Inflammatory macrophage treated with lipopolysaccharide for 4 hours (primary cell): ENCODE measurements around the gene MGAT3.
"Not testable (repeated sequence)": the region's sequence is repeated elsewhere in the genome, so short reads cannot be mapped to it uniquely, and the experiment has no call there.

Experiments
- DNase-seq: peaks from one replicate; pipeline ENCODE4 v3.0.0-alpha.2; 2020

MGAT3 gene

GRCh38 chr22:39456522-39457197, at the start of gene MGAT3:
Gene MGAT3, plus strand, starts transcription at chr22:39457012. Its CDS starts 30,336 bp downstream, at chr22:39487348.
- DNase-seq: no peak

- peak; percentile 80 for DNase-seq
Observed at GRCh38 chr22:39408173-39408572, 48.6 kb upstream of the MGAT3 start.

GRCh38 chr22:39408807-39409206, 48.0 kb upstream of the MGAT3 start:
- DNase-seq: no peak

GRCh38 chr22:39409516-39410029, 47.2 kb upstream of the MGAT3 start:
- DNase-seq: no peak

DNA sequence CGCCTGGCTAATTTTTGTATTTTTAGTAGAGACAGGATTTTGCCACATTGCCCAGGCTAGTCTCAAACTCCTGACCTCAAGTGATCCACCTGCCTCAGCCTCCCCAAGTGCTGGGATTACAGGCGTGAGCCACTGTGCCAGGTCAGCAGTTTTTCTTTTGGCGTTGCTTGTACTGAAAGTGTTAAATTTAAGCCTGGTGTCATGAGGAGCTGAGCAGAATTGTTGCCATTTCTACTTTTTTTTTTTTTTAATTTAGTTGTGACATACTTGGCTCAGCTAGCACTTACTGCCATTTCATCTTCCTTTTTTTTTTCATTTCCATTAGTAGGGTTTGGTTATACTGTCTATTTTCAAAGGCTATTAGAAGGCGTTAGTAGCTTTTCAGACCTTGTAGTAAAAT, 46.5 kb upstream of the MGAT3 start:
- DNase-seq: peak; percentile 72

DNA sequence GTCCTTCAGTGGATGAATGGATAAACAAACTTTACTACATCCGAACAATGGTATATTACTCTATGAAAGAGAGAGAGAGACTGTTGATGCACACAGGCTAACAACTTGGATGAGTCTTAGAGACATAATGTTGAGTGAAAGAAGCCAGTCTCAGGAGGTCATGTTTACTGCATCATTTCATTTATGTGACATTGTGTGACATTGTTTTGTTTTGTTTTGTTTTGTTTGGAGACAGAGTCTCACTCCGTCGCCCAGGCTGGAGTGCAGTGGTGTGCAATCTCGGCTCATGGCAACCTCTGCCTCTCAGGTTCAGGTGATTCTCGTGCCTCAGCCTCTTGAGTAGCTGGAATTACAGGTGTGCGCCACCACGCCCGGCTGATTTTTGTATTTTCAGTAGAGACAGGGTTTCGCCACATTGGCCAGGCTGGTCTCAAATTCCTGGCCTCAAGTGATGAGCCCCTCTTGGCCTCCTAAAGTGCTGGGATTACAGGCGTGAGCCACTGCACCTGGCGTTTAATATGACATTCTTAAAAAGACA, 44.9 kb upstream of the MGAT3 start:
- DNase-seq: not testable (repeated sequence)

- not testable (repeated sequence) for DNase-seq
Observed at GRCh38 chr22:39413204-39413603, 43.6 kb upstream of the MGAT3 start.

GRCh38 chr22:39414377-39414776, 42.4 kb upstream of the MGAT3 start:
- no peak for DNase-seq

DNA sequence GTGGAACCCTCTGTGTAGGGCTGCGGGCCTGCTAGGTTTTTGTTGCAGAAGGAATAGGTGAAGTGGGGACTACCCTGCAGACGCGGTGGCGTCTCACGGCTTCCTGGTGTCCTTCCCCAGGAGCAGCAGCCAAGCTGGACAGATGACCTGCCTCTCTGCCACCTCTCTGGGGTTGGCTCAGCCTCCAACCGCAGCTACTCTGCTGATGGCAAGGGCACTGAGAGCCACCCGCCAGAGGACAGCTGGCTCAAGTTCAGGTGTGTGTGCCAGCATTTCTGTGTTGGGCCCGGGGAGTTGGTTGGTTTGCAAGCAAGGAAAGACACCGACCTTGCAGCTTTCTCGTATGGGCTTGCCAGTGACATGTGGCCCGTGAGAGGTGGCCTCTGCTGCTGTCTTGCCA, 41.9 kb upstream of the MGAT3 start:
- no peak for DNase-seq

DNA sequence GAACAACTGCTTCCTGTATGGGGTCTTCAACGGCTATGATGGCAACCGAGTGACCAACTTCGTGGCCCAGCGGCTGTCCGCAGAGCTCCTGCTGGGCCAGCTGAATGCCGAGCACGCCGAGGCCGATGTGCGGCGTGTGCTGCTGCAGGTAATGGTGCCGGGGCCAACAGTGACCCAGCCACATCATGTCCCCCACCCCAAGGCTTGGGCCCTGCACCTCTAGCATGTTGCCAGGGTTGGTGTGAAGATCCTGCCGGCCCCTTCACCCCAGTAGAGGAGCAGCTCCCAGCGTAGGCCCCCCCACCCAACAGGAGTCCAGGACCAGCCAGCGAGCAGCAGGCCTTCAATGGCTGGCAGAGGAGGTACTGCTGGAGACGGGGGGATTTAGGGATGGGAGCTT, 41.3 kb upstream of the MGAT3 start:
- DNase-seq: no peak

GRCh38 chr22:39416319-39416718, 40.5 kb upstream of the MGAT3 start:
- DNase-seq: no peak

DNA sequence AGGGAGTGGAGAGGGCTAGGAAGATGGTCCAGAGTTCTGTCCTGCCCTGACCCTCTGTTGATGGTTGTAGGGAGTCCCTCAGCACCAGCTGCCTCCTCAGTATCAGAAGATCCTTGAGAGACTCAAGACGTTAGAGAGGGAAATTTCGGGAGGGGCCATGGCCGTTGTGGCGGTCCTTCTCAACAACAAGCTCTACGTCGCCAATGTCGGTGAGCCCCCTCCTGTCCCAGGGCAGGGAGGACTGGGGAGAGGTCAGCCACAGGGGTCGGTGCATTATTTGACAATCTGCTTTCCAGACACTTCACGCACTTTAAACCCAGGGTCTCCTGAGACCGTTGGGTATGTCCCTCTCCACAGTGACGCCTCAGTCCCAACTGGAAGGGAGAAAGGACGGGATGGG, 39.2 kb upstream of the MGAT3 start:
- no peak for DNase-seq

DNA sequence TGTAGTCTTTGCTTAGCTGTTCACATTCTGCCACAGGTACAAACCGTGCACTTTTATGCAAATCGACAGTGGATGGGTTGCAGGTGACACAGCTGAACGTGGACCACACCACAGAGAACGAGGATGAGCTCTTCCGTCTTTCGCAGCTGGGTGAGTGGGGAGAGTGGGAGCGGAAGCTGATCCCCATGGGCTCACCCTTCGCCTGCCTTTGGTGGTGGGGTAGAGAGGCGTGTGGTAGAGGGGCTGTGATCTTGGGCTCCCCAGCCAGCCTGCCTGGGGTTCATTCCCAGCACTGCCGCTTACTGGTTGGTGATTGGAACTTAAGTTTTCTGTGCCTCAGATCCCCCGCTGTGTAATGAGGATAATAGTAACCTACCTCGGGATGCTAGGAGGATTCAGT, 38.1 kb upstream of the MGAT3 start:
- DNase-seq: no peak

- DNase-seq: no peak
Observed at GRCh38 chr22:39419096-39419495, 37.7 kb upstream of the MGAT3 start.

GRCh38 chr22:39419911-39420310, 36.9 kb upstream of the MGAT3 start:
- no peak for DNase-seq

GRCh38 chr22:39421691-39422090, 35.1 kb upstream of the MGAT3 start:
- DNase-seq: no peak

DNA sequence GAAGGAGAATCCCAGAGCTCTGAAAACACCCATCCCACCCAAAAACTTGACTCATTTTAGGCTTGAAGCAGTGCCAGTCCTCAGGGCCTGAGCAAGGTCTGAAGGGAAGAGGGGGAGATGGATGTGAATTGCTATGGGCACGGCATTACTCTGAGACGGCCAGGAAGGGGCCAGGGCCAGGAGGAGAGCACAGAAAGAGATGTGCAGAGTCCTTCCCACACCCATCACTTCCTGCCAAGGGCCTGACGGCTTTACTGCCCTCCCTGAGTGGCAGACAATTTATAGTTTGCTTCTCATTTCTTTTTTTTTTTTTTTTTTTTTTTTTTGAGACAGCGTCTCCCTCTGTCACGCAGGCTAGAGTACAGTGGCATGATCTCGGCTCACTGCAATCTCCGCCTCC, 34.7 kb upstream of the MGAT3 start:
- DNase-seq: no peak

GRCh38 chr22:39422721-39423120, 34.1 kb upstream of the MGAT3 start:
- DNase-seq: no peak

DNA sequence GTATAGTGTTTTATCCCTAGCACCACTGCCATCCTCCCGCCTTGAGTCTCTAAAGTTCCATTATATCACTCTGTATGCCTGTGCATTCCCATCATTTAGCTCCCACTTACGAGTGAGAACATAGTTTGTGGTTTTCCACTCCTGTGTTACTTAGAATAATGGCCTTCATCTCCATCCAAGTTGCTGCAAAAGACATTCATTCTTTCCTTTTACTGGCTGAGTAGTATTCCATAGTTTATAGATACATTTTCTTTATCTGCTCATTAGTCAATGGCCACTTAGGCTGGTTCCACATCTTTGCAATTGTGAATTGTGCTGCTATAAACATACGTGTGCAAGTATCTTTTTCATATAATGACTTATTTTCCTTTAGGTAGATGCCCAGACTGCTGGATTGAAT, 32.8 kb upstream of the MGAT3 start:
- no peak for DNase-seq

- DNase-seq: no peak
Observed at GRCh38 chr22:39426380-39427043, 30.3 kb upstream of the MGAT3 start.

GRCh38 chr22:39427751-39428596, 28.8 kb upstream of the MGAT3 start:
- no peak for DNase-seq

DNA sequence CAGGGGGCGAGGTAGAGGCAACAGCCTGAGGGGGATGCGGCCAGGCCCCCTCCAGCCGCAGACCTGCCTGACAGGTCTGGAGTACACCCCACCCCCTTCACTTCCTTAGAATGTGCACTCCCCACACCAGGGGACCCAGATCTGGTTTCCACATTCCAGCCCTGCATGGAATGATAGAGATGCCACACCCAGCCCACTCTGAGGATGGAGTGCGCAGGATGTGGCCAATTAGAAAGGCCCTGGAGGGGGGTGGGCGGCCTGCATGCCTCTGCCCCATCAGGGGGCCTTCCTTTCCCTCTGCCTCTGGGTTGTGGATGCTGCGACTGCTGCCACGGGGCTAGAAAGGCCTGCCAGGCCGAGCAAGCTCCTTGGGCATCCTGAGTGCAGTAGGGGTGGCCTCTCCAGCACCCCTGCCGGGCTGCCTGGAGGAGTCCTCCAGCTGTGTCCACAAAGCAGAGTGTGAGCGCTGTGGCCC, 28.2 kb upstream of the MGAT3 start:
- no peak for DNase-seq

DNA sequence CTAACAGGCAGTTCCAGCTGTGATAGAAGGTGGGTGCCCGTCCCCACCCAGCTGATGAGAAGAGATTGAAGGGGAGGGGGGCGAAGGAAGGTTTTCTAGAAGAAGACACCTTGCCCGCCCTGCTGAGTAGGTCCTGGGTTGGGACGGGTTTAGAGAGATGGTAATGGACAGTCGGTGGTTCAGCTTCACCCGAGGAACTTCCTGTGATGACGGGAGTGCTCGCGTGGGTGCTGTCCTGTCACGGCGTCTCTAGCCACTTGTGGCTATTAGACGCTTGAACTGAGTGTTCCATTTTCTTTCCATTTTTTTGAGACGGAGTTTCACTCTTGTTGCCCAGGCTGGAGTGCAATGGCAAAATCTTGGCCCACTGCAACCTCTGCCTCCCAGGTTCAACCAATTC, 27.6 kb upstream of the MGAT3 start:
- no peak for DNase-seq
